Activated B cell treated with CpG ODN at 0.5 μM for 24 hours (primary cell): ENCODE results near the gene ZNF362. TPM values are rescaled to one million over a fixed set of nuclear protein-coding genes. Genes with fewer than 3 reads are reported as not detected.

ENCODE experiments used
- ATAC-seq: fragments of 200-7000 bp; cut with Tn5 transposase; one replicate; pipeline ENCODE4 v1.10.0; 2021; ENCODE audit warnings: low read depth, mild to moderate bottlenecking, moderate library complexity
- CTCF ChIA-PET: fragments of 350-600 bp; sonication (Branson Sonifier 250); formaldehyde crosslinking; loops from one replicate; lab custom pipeline; 2021; ENCODE audit warnings: antibody characterized with exemption; lab: Charles Lee
- POLR2A ChIA-PET: fragments of 350-600 bp; sonication (Branson Sonifier 250); formaldehyde crosslinking; loops from one replicate; lab custom pipeline; 2021; ENCODE audit warnings: antibody characterized with exemption; lab: Charles Lee
- DNase-seq: peaks from one replicate; pipeline ENCODE4 v3.0.0; 2022
- H3K27ac Mint-ChIP-seq: one replicate; pipeline ENCODE4 v1.8.0; 2020; ENCODE audit warnings: mixed read lengths
- H3K27me3 Mint-ChIP-seq: one replicate; pipeline ENCODE4 v1.8.0; 2021; ENCODE audit warnings: mixed read lengths
- H3K36me3 Mint-ChIP-seq: one replicate; pipeline ENCODE4 v1.8.0; 2021; ENCODE audit warnings: low read depth, mixed read lengths
- H3K4me1 Mint-ChIP-seq: one replicate; pipeline ENCODE4 v1.8.0; 2021; ENCODE audit warnings: mixed read lengths
- H3K4me3 Mint-ChIP-seq: one replicate; pipeline ENCODE4 v1.8.0; 2020; ENCODE audit warnings: mild to moderate bottlenecking, mixed read lengths
- H3K9me3 Mint-ChIP-seq: one replicate; pipeline ENCODE4 v1.8.0; 2020; ENCODE audit warnings: mixed read lengths
- intact Hi-C: fragments of 100-400 bp; cut with micrococcal nuclease; formaldehyde crosslinking; loops from one replicate; pipeline ENCODE4 v1.15.1; 2024
- total RNA-seq: library from RNA; stranded (reverse); gene quantifications from 2 replicates; pipeline ENCODE4 v1.2.3, GENCODE V29; 2022
- TF ChIP-seq, protein P1 (sequence below): fragments of 200-600 bp; IDR thresholded peaks from one replicate; pipeline ENCODE4 v1.8.0; 2022; ENCODE audit warnings: antibody characterized with exemption, mild to moderate bottlenecking

The ZNF362 gene
- total RNA-seq, 1 donor from 2014 or later = 17.7 TPM

DNA sequence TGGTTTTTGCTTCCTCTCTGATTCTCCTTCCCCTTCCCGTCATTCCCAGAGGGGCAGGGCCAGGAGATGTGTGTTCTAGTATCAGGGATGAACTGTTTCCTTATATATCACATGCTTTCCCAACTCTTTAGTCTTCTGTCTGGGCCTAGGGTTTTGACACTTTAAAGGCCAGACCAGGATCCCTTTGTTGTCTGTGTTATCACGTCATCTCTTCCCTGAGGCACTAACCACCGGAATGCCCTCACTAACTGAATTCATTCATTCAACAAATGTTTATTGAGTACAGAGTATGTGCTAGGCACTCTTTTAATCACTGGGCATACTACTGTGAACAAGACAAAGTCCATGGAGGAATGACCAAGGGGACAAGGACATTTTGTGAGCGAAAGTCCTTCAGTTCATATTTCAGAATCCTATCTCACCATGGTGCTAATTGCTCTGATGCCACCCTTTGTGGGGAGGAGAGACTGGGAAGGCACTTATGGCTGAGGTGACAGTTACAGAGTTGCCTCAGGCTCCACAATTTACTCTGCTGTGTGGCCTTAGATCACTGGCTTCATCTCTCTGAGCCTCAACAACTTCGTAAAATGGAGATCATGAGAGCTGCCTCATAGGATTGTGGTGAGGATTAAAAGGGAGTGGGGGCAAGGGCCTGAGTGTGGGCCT lies 12.0 kb upstream of the ZNF362 start:
- Mint-ChIP-seq H3K4me1 (no peaks in the 10 kb centered on the region), H3K27ac (no peak overlapping the region), H3K4me3 (no peak overlapping the region), H3K27me3 (peaks cover 21% of the 10 kb centered on the region), H3K36me3 (no peaks in the 10 kb centered on the region), H3K9me3 (no peaks in the 10 kb centered on the region)
- TF ChIP-seq, protein P1, sequence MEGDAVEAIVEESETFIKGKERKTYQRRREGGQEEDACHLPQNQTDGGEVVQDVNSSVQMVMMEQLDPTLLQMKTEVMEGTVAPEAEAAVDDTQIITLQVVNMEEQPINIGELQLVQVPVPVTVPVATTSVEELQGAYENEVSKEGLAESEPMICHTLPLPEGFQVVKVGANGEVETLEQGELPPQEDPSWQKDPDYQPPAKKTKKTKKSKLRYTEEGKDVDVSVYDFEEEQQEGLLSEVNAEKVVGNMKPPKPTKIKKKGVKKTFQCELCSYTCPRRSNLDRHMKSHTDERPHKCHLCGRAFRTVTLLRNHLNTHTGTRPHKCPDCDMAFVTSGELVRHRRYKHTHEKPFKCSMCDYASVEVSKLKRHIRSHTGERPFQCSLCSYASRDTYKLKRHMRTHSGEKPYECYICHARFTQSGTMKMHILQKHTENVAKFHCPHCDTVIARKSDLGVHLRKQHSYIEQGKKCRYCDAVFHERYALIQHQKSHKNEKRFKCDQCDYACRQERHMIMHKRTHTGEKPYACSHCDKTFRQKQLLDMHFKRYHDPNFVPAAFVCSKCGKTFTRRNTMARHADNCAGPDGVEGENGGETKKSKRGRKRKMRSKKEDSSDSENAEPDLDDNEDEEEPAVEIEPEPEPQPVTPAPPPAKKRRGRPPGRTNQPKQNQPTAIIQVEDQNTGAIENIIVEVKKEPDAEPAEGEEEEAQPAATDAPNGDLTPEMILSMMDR = no peak
- ChIA-PET POLR2A (no interaction called here), CTCF (no interaction called here)
- DNase-seq = no peak
- intact Hi-C loops = no loop called here
- no peak for ATAC-seq

DNA sequence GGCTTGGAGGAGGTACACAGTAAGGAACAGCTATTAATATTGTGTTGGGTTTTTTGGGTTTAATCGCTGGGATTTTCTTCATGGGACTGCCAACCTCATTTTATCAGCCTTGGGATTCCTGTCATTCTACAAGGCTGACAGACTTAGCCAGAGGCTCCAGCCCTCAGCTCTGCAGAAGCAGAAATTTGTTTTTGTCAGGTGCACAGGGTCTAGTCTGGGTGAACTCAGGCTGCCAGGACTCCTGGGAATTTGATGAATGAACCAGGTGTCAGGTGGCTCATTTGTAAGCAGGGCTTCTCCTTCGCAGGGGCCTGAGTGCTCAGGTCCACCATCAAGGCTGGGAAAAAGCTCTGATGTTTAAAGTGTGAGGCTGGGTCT lies 11.5 kb upstream of the ZNF362 start:
- POLR2A ChIA-PET = no interaction called here
- no peak for DNase-seq
- no peak overlapping the region for H3K27ac Mint-ChIP-seq
- no peak overlapping the region for H3K4me3 Mint-ChIP-seq
- no peaks in the 10 kb centered on the region for H3K36me3 Mint-ChIP-seq
- no peaks in the 10 kb centered on the region for H3K9me3 Mint-ChIP-seq
- peaks cover 21% of the 10 kb centered on the region for H3K27me3 Mint-ChIP-seq
- ATAC-seq = no peak
- intact Hi-C loops = no loop called here
- TF ChIP-seq, protein P1 = no peak
- CTCF ChIA-PET = no interaction called here
- no peaks in the 10 kb centered on the region for H3K4me1 Mint-ChIP-seq

DNA sequence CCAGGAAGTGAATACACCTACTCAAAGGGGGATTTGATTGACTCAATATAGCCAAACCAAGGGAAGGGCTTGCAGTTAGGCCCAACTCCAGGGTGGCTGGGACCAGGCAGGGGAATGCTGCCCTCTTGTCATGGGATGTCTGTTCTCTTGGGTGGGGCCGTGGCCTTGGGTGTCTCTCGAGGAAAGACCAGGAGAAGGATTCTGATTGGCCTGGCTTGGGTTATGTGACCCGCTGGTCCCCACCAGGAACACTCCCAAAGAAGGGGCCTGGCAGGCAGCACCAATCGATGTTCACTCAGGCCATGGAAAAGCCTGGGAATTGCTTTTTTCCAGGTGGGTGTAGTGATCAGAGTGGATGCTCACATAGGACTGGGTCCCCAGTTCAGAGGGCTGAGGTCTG lies 10.1 kb upstream of the ZNF362 start:
- ChIA-PET POLR2A (no interaction called here), CTCF (no interaction called here)

DNA sequence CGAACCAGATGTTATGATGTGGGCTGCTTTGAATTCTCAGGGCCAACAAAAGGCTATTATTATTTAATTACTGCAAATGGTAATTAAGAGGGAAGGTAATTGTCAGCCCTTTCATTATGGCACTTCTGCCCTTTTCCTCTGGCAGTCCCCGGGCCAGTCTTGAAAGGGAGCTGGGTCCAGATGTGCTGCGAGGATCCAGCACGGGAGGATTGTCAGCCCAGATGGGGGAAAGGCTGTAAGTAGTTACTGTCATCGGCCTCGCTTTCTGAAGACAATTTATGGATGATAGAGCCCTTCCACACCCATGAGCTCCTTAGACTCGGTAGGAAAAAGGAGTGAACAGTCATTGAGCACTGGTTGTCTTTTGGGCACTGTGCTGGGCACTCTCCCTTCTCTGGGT lies 8.7 kb upstream of the ZNF362 start:
- Mint-ChIP-seq H3K27ac (no peak overlapping the region), H3K9me3 (no peaks in the 10 kb centered on the region), H3K36me3 (no peaks in the 10 kb centered on the region), H3K4me3 (no peak overlapping the region), H3K27me3 (peaks cover 21% of the 10 kb centered on the region), H3K4me1 (no peaks in the 10 kb centered on the region)
- ChIA-PET POLR2A (no interaction called here), CTCF (no interaction called here)
- TF ChIP-seq, protein P1 = no peak
- intact Hi-C loops = no loop called here
- DNase-seq = no peak
- ATAC-seq = no peak

More for the DNA sequence above, 10.1 kb upstream of the ZNF362 start:
- peaks cover 25% of the 10 kb centered on the region for H3K27me3 Mint-ChIP-seq
- DNase-seq (no peak), ATAC-seq (no peak)
- no peaks in the 10 kb centered on the region for H3K4me1 Mint-ChIP-seq
- no peak overlapping the region for H3K27ac Mint-ChIP-seq
- H3K4me3 Mint-ChIP-seq = no peak overlapping the region
- H3K36me3 Mint-ChIP-seq = no peaks in the 10 kb centered on the region
- H3K9me3 Mint-ChIP-seq = no peaks in the 10 kb centered on the region
- intact Hi-C loops = no loop called here
- TF ChIP-seq, protein P1 = no peak

DNA sequence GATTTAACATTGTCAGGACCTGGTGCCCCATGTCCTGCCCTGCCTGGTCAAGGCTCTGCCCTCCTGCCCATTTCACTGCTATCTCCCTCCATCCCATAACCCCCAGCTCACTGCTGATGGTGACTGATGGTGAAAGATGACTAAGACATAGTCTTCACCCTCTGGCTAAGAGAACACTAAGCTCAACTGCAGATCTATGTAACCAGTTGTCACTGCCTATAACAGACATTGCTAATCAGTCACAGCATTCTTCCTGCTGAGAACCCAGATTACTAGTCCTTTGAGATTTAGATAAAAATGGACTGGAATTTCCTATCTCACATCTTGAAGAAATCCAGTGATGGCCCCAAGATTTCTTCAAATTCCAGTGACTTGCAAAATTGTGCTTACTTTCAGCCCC lies 8.0 kb upstream of the ZNF362 start:
- ChIA-PET POLR2A (no interaction called here), CTCF (no interaction called here)
- Mint-ChIP-seq H3K36me3 (no peaks in the 10 kb centered on the region), H3K4me3 (no peak overlapping the region), H3K9me3 (no peaks in the 10 kb centered on the region), H3K27ac (no peak overlapping the region), H3K27me3 (peaks cover 21% of the 10 kb centered on the region), H3K4me1 (no peaks in the 10 kb centered on the region)
- TF ChIP-seq, protein P1 = no peak
- intact Hi-C loops = no loop called here
- no peak for ATAC-seq
- no peak for DNase-seq
